ENCODE data around the gene CEP41.

CEP41 gene

GRCh38 chr7:130446259-130446658, 5.4 kb upstream of the CEP41 start:
- H3K27me3 ChIP-seq (ENCODE audit: control insufficient read depth, insufficient read depth, low read length), result no peaks in the 10 kb centered on the region
- no peak overlapping the region for H3K27ac ChIP-seq (ENCODE audit: low read depth, low read length)
- H3K4me3 ChIP-seq (ENCODE audit: low read length), result no peak overlapping the region
- H3K4me1 ChIP-seq (ENCODE audit: control insufficient read depth, insufficient read depth, low read length), result peaks cover 7% of the 10 kb centered on the region
- no peaks in the 10 kb centered on the region for H3K36me3 ChIP-seq (ENCODE audit: control insufficient read depth, insufficient read depth, low read length)
- H3K9ac ChIP-seq (ENCODE audit: low read length), result no peak overlapping the region

GRCh38 chr7:130444751-130445407, 4.1 kb upstream of the CEP41 start:
- Histone ChIP-seq H3K4me3 (ENCODE audit: low read length) (no peak overlapping the region), H3K36me3 (ENCODE audit: control insufficient read depth, insufficient read depth, low read length) (no peaks in the 10 kb centered on the region), H3K27me3 (ENCODE audit: control insufficient read depth, insufficient read depth, low read length) (no peaks in the 10 kb centered on the region), H3K4me1 (ENCODE audit: control insufficient read depth, insufficient read depth, low read length) (peaks cover 7% of the 10 kb centered on the region), H3K9ac (ENCODE audit: low read length) (no peak overlapping the region), H3K27ac (ENCODE audit: low read depth, low read length) (no peak overlapping the region)

GRCh38 chr7:130444234-130444633, 3.4 kb upstream of the CEP41 start:
- peaks cover 7% of the 10 kb centered on the region for H3K4me1 ChIP-seq (ENCODE audit: control insufficient read depth, insufficient read depth, low read length)
- H3K36me3 ChIP-seq (ENCODE audit: control insufficient read depth, insufficient read depth, low read length), result no peaks in the 10 kb centered on the region
- no peak overlapping the region for H3K4me3 ChIP-seq (ENCODE audit: low read length)
- no peak overlapping the region for H3K27ac ChIP-seq (ENCODE audit: low read depth, low read length)
- no peaks in the 10 kb centered on the region for H3K27me3 ChIP-seq (ENCODE audit: control insufficient read depth, insufficient read depth, low read length)
- H3K9ac ChIP-seq (ENCODE audit: low read length), result no peak overlapping the region

DNA sequence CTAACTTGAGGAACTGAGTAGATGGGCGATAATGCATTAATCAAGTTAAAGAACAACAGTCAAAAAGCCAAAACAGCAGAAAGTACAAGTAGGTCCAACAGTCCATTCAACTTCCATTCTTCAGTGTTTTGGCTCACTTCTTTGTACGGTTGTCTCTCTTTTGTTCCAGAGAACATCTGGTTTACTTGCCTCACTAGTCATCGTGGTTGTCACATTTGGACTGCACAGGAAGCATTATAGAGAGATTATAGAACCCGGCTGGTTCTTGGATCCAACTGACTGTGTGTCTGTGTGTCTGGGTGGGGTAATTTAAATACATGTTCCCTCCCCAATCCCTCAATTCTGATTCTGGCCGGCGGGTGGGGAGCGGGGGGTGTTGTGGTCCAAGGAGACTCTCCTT, 1.8 kb upstream of the CEP41 start:
- Histone ChIP-seq H3K4me1 (ENCODE audit: control insufficient read depth, insufficient read depth, low read length) (peaks cover 7% of the 10 kb centered on the region), H3K27me3 (ENCODE audit: control insufficient read depth, insufficient read depth, low read length) (no peaks in the 10 kb centered on the region), H3K27ac (ENCODE audit: low read depth, low read length) (no peak overlapping the region), H3K9ac (ENCODE audit: low read length) (no peak overlapping the region), H3K4me3 (ENCODE audit: low read length) (no peak overlapping the region), H3K36me3 (ENCODE audit: control insufficient read depth, insufficient read depth, low read length) (no peaks in the 10 kb centered on the region)

GRCh38 chr7:130441408-130441869, 623 bp upstream of the CEP41 start:
- peak overlapping the region; percentile 96 for H3K4me3 ChIP-seq (ENCODE audit: low read length)
- no peaks in the 10 kb centered on the region for H3K27me3 ChIP-seq (ENCODE audit: control insufficient read depth, insufficient read depth, low read length)
- H3K9ac ChIP-seq (ENCODE audit: low read length), result peak overlapping the region; percentile 51
- H3K4me1 ChIP-seq (ENCODE audit: control insufficient read depth, insufficient read depth, low read length), result peaks cover 7% of the 10 kb centered on the region
- H3K36me3 ChIP-seq (ENCODE audit: control insufficient read depth, insufficient read depth, low read length), result no peaks in the 10 kb centered on the region
- peak overlapping the region; percentile 87 for H3K27ac ChIP-seq (ENCODE audit: low read depth, low read length)

DNA sequence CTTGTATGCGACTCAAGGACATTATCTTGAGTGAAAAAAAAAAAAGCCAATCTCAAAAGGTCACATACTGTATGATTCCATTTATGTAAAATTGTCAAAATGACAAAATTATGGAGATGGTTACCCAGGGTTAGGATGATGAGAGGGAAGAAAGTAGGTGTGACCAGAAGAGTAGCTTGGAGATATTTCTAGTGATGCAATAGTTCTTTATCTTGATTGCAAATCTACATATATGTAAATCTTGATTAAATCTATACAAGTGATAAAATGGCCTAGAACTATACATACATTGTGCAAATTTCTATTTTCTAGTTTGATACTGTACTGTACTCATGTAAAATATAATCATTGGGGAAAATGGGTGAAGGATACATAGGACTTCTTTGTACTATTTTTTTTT, 4.6 kb downstream of the CEP41 start:
- Histone ChIP-seq H3K36me3 (ENCODE audit: control insufficient read depth, insufficient read depth, low read length) (peaks cover 2% of the 10 kb centered on the region), H3K9ac (ENCODE audit: low read length) (no peak overlapping the region), H3K4me3 (ENCODE audit: low read length) (no peak overlapping the region), H3K27ac (ENCODE audit: low read depth, low read length) (no peak overlapping the region), H3K4me1 (ENCODE audit: control insufficient read depth, insufficient read depth, low read length) (peaks cover 2% of the 10 kb centered on the region), H3K27me3 (ENCODE audit: control insufficient read depth, insufficient read depth, low read length) (no peaks in the 10 kb centered on the region)

DNA sequence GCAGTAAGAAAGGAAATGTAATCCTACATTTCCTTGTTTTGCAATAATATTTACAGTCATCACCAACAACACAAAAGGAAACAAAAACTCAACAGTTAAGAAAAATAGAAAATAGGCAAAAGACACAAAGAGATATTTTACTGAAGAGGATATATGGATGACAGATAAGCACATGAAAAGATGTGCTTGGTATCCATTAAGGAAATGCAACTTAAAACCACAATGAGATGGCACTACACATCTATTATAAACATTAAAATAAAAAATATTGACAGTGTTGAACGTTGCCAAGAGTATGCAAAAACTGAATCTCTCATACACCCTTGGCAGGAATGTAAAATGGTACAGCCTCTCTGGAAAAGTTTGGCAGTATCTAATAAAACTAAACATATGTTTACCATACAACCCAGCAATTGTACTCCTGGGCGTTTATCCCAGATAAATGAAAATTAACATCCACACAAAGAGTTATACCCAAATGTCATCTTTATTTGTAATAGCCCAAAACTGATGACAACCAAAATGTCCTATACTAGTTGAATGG, 5.4 kb downstream of the CEP41 start:
- Histone ChIP-seq H3K4me3 (ENCODE audit: low read length) (no peak overlapping the region), H3K36me3 (ENCODE audit: control insufficient read depth, insufficient read depth, low read length) (peaks cover 2% of the 10 kb centered on the region), H3K27ac (ENCODE audit: low read depth, low read length) (no peak overlapping the region), H3K9ac (ENCODE audit: low read length) (no peak overlapping the region), H3K27me3 (ENCODE audit: control insufficient read depth, insufficient read depth, low read length) (no peaks in the 10 kb centered on the region), H3K4me1 (ENCODE audit: control insufficient read depth, insufficient read depth, low read length) (peaks cover 6% of the 10 kb centered on the region)

DNA sequence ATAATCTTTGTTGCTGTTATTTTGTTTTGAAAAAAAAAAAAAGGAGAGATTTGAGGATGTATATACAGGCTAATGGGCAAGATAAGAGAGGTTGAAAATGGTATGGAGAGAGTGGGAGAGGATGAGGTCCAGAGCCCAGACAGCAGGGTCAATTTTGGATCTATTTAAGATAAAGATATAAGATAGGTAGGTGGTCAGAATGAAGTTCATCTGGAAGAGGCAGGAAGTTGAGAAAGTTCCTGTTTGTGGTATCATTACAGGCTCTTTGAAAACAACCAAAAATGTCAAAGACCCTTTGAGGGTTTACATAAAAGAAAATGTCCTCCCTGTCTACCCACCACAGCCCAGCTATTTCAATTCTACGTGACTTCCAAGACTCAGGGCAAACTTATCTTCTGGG, 7.5 kb downstream of the CEP41 start:
- peaks cover 2% of the 10 kb centered on the region for H3K36me3 ChIP-seq (ENCODE audit: control insufficient read depth, insufficient read depth, low read length)
- H3K9ac ChIP-seq (ENCODE audit: low read length), result no peak overlapping the region
- peaks cover 11% of the 10 kb centered on the region for H3K4me1 ChIP-seq (ENCODE audit: control insufficient read depth, insufficient read depth, low read length)
- no peaks in the 10 kb centered on the region for H3K27me3 ChIP-seq (ENCODE audit: control insufficient read depth, insufficient read depth, low read length)
- no peak overlapping the region for H3K27ac ChIP-seq (ENCODE audit: low read depth, low read length)
- H3K4me3 ChIP-seq (ENCODE audit: low read length), result no peak overlapping the region

GRCh38 chr7:130432886-130433285, 7.9 kb downstream of the CEP41 start:
- peaks cover 11% of the 10 kb centered on the region for H3K4me1 ChIP-seq (ENCODE audit: control insufficient read depth, insufficient read depth, low read length)
- no peak overlapping the region for H3K27ac ChIP-seq (ENCODE audit: low read depth, low read length)
- no peak overlapping the region for H3K9ac ChIP-seq (ENCODE audit: low read length)
- no peak overlapping the region for H3K4me3 ChIP-seq (ENCODE audit: low read length)
- no peaks in the 10 kb centered on the region for H3K27me3 ChIP-seq (ENCODE audit: control insufficient read depth, insufficient read depth, low read length)
- peaks cover 2% of the 10 kb centered on the region for H3K36me3 ChIP-seq (ENCODE audit: control insufficient read depth, insufficient read depth, low read length)

DNA sequence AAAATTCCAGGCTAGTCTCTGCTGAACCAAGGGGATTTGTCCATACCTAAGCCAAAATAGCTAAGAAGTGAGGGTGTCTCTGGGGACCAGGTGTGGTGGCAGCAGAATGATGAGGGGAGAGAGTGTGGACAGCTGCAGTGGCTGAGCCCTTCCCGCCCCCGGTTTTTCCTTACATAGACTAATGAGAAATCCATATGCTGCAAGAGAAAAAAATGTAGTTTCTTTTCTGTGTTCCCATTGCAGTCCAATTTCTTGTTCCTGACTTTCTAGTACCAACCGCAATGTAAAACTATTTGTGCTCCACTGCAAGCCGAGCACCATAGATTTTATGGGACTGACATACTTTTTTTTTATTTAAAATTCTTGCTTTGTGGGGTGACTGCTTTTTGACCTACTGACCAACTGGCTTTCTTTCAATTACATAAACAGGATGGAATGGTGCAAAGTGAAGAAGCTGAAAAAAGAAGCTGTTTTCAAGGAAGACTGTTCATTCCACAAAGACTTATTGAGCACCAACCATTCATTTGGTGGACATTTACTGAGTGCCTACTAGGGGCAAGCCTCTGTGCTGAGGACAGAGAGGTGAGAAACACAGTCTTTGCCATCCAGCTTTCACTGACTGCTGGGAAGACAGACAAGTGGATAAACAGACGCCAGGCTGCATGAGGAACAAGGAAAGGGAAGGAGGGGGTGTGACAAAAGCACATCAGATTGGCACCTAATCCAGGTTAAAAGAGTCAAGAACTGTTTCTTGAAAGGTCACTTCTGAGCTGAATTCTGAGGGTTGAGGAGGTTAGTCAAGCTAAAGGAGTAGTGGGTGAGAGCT, 9.8 kb downstream of the CEP41 start:
- peak overlapping the region; percentile 38 for H3K4me3 ChIP-seq (ENCODE audit: low read length)
- peaks cover 11% of the 10 kb centered on the region for H3K4me1 ChIP-seq (ENCODE audit: control insufficient read depth, insufficient read depth, low read length)
- no peaks in the 10 kb centered on the region for H3K27me3 ChIP-seq (ENCODE audit: control insufficient read depth, insufficient read depth, low read length)
- peaks cover 2% of the 10 kb centered on the region for H3K36me3 ChIP-seq (ENCODE audit: control insufficient read depth, insufficient read depth, low read length)
- H3K9ac ChIP-seq (ENCODE audit: low read length), result no peak overlapping the region
- H3K27ac ChIP-seq (ENCODE audit: low read depth, low read length), result no peak overlapping the region

GRCh38 chr7:130430115-130430514, 10.7 kb downstream of the CEP41 start:
- H3K27ac ChIP-seq (ENCODE audit: low read depth, low read length), result peak overlapping the region; percentile 18
- H3K9ac ChIP-seq (ENCODE audit: low read length), result no peak overlapping the region
- H3K4me3 ChIP-seq (ENCODE audit: low read length), result no peak overlapping the region
- H3K4me1 ChIP-seq (ENCODE audit: control insufficient read depth, insufficient read depth, low read length), result peaks cover 11% of the 10 kb centered on the region
- H3K36me3 ChIP-seq (ENCODE audit: control insufficient read depth, insufficient read depth, low read length), result peaks cover 2% of the 10 kb centered on the region
- H3K27me3 ChIP-seq (ENCODE audit: control insufficient read depth, insufficient read depth, low read length), result no peaks in the 10 kb centered on the region

DNA sequence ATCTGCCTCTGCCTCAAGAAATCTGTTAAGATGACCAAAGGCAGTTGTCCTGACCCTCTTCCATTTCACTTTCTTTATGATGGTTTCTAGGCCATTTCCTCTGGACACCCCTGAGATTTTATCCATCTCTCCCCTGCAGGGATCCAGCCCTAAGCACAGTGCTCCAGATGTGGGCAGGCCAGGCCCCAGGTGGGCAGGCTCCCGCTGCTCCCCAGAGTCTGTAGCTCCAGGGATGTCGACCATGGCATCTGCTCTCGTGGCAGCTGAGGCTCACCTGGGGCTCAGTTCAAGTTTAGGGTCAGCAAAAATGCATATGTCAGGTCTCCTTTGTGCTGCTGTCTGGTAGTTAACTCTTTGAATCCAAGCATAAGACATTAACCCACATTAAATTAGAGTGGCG, 11.8 kb downstream of the CEP41 start:
- Histone ChIP-seq H3K27me3 (ENCODE audit: control insufficient read depth, insufficient read depth, low read length) (no peaks in the 10 kb centered on the region), H3K27ac (ENCODE audit: low read depth, low read length) (no peak overlapping the region), H3K4me3 (ENCODE audit: low read length) (no peak overlapping the region), H3K4me1 (ENCODE audit: control insufficient read depth, insufficient read depth, low read length) (peaks cover 11% of the 10 kb centered on the region), H3K9ac (ENCODE audit: low read length) (no peak overlapping the region), H3K36me3 (ENCODE audit: control insufficient read depth, insufficient read depth, low read length) (peaks cover 2% of the 10 kb centered on the region)
